Pons (tissue), 1 donor: ENCODE measurements around the gene NCAPD3.
"Not testable (repeated sequence)": the region's sequence is repeated elsewhere in the genome, so short reads cannot be mapped to it uniquely, and the experiment has no call there.

Source experiments
- DNase-seq: peaks from one replicate; pipeline ENCODE4 v3.0.0-alpha.2; 2016; ENCODE audit warnings: low spot score

The NCAPD3 gene

GRCh38 chr11:134226806-134227325 lies 3.1 kb upstream of the NCAPD3 start:
- DNase-seq = no peak

DNA sequence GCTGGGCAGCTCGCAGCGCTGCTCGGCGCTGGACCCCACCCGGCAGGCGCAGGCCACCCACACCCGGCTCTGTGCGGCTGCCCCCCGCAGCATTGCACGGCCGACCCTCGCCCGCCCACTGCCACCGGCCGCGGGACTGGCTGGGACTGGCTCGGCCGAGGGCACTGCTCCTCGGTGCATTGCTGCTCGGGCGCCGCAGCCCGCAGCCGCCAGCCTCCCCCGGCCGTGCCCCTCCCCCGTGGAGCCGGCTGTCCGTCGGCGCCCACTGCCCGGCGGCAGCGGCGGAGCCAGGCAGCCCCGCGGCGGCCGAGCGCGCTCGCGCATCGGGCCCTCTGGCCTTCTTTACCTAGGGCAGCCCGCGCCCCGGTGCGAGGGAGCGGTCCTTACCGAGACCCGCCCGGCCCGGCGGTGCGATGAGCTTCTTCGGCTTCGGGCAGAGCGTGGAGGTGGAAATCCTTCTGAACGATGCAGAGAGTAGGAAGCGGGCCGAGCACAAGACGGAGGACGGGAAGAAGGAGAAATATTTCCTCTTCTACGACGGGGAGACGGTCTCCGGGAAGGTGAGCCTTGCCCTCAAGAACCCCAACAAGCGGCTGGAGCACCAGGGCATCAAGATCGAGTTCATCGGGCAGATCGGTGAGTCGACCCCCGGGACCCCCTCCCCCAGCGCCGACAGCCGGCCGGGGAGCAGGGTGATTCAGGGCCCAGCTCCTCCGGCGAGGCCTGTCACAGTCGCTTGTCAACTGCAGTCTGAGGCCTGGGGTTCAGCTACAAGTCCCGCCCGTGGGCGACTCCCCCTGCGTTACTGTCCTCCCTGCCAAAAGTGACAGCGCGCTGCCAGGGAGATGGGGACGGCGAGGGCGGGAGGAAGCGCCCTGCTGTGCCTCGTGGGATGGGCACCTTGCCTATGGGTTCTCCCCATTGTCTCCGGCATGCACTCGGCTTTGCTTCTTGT lies 1.2 kb upstream of the NCAPD3 start:
- peak; percentile 64 for DNase-seq

GRCh38 chr11:134223121-134223520 lies 646 bp downstream of the NCAPD3 start:
- peak; percentile 21 for DNase-seq

DNA sequence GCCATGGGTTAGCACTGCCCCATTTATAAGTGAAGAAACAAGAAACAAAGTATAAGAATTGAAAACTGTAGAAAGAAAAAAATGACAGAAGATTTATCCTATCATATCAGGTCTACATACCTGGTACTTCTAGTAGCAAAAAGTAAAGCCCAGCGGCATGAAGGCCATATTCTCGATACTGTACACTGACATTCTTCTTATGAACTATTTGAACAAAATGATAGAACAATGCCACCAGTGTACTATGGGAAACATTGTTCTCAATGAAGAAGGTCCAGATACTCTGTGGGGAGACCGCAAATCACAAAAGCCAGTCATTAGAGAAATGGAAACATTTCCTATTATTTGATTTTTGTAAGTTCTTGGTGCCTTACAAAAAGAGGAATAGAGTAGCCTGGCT lies 7.0 kb downstream of the NCAPD3 start:
- peak; percentile 72 for DNase-seq

- no peak for DNase-seq
Measured at GRCh38 chr11:134215836-134216235, 7.9 kb downstream of the NCAPD3 start.

DNA sequence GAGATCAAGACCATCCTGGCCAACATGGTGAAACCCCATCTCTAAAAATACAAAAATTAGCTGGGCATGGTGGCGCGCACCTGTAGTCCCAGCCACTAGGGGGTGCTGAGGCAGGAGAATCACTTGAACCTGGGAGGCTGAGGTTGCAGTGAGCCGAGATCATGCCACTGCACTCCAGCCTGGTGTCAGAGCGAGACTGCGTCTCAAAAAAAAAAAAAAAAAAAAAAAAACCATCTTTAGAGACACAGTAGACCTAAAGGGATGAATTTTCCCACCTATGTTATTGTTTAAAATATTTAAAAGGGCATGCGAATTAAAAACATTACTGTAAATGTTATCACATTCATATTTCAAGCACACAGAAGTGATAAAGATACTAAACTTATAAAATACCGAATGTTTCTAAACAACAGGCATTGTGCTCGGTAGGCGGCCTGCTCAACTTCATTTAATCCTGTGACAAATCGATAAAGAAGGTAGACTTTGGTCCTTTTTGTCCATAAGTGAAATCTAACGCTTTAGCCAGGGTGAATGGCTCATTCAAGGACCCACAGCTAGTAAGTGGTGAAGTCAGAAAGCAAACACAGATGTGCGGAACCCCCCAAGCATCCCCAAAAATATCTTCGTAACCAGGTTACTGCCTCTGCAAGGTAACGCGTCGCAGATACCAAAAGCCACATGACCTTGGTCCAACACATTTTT lies 16.1 kb downstream of the NCAPD3 start:
- DNase-seq = no peak

- DNase-seq = no peak
Measured at GRCh38 chr11:134206185-134206584, 17.6 kb downstream of the NCAPD3 start.

DNA sequence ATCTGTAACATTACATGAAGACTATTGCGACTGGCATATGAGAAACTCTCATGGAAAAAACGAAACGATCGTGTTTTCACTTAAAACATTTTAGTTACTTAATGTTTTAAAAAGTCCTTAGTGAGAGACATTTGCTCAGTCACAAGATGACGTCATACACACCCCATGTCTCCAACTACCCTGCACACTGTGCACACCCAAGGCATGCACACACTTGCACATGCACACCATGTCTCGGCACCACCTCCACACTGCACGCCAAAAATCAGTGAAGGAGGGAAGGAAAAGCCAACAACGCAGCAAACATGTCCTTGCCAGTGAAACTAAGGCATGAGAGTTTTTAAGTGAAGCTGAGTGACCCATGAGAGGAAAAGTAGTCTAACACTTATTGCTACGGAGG lies 18.0 kb downstream of the NCAPD3 start:
- no peak for DNase-seq

DNA sequence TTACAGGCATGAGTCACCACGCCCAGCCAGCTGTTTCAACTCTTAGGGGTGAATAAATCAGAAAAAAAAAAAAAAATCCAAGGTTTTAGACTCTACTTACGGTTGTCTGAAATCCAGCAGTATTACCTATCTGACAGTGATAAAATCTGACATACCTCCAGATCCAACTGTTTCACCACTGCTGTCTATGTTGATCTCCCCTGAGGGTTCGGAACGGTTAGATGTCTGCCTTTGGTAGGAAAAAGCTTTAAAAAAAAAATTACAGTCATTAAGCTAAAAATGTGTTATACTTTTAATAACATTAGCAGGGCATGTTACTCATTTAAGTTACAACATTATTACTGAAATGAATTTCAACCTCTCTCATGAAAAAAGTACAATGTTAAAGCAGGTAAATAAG lies 21.1 kb downstream of the NCAPD3 start:
- DNase-seq = no peak

- no peak for DNase-seq
Measured at GRCh38 chr11:134200688-134201087, 23.1 kb downstream of the NCAPD3 start.

DNA sequence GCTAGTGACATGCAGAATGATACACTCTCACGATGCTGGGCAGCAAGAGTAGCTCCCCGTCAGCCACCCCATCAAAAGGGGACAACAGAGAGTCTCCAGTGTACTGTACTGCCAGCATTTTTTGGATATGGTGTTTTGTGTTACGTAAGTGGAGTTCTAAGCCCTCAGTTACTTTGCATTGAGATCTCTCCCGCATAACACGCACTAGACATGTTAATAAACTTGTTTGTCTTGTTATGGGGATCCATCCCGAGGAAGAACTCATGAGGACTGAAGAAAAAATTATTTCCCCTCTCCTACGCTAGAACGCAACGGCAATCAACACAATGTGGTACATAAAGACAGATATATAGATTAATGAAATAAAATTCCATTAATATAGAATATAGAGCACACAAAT lies 24.2 kb downstream of the NCAPD3 start:
- DNase-seq = no peak

DNA sequence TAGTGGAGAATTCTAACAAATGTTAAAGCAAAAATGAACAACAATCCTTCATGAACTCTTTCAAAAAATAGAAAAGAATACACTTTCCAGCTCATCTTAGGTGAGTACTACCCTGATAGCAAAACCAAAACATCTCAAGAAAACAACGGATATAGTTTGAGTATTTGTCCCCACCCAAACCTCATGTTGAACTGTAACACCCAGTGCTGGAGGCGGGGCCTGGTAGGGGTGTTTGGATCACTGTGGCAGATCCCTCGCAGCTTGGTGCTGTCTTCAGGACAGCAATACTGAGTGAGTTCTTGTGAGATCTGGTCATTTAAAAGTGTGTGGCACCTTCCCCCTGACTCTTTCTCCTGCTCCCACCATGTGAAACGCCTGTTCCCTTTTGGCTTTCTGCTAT lies 27.0 kb downstream of the NCAPD3 start:
- no peak for DNase-seq

DNA sequence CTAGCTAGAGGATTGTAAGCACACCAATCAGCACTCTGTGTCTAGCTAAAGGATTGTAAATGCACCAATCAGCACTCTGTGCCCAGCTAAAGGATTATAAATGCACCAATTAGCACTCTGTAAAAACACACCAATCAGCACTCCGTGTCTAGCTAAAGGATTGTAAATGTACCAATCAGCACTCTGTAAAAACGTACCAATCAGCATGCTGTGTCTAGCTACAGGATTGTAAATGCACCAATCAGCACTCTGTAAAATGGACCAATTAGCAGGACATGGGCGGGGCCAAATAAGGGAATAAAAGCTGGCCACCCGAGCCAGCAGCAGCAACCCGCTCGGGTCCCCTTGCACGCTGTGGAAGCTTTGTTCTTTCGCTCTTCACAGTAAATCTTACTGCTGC lies 35.7 kb downstream of the NCAPD3 start:
- not testable (repeated sequence) for DNase-seq

DNA sequence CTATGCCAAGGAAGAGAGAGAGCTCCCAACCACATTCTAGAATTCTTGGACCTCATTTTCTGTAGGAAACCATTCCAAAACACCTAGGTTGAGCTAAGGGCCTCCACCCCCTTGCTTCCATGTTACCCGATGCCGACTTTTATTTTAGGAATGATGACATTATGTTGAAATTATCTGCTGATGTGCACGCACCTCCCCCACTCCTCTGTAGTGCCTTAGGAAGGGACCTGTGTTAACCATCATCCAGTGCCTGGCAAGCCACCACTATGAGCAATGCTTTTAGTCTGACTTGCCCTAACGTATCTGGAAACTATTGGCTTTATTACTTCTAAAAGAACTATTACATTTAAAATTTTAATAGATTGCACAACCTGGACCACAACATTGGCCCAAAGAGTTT lies 42.1 kb downstream of the NCAPD3 start:
- DNase-seq = no peak

DNA sequence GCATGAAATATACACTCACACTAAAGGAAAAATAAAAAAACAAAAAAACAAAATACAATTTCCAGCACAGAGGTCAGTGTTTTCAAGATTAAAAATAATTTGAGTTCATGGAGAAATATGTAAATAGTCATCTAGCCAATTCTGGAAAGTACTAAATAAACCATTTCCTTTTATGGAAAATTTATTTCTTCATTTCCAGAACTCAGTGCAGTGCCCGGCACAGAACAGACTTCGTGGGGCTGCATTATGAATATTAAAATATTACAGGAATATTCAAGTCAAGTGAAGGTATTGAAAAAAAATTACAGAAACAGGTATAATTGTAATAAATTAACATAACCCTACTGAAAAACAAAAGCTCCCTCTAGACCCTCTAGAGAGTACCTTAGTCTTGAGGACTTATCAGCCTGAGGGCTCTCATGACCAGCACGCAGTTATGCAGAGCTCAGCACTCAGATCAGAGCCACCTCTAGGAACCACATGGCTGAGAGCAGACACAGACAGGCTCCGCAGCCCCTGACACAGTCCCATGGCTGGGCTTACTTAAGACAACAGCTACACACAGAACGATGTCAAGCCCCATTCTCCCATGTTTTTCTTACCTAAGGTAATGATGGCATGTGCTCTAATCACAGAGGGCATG lies 45.6 kb downstream of the NCAPD3 start:
- no peak for DNase-seq

- no peak for DNase-seq
Measured at GRCh38 chr11:134176284-134176683, 47.5 kb downstream of the NCAPD3 start.

DNA sequence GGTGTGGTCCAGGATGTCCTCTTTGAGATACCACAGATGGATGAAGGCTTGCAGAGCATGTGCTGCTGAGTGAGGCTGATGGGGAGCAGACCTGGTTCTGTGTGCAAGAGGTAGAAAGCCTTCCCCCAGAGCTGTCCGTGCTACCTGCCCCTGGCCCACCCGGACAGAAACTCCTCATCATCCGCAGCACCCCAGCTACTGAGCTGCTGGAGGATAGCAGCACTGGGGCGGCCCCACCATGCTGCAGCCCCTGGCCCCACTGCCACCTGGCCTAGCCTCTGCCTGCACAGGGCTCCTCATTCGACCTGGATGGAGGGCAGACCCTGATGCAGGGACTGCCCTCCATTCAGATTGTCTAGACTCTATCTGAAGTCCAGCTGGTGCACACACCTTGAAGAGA lies 50.5 kb downstream of the NCAPD3 start:
- DNase-seq = no peak

DNA sequence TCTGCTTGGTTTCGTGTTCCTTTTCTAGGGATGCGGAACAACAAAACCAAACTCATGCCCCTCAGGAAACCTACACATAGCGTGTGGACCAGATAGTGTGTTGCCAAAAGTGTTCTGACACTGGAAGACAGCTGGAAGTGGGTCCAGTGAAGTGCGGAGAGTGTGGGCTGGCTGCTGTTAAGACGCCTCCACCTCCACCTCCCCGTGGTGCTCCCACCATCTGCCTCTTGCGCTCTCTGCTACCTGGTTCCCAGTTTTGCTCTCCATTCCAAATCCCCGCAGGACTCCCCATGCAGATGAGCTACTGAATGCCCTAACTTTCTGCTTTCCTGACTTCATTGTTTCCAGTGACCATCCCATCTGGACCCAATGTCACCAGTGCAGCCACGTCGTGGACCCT lies 51.8 kb downstream of the NCAPD3 start:
- no peak for DNase-seq

DNA sequence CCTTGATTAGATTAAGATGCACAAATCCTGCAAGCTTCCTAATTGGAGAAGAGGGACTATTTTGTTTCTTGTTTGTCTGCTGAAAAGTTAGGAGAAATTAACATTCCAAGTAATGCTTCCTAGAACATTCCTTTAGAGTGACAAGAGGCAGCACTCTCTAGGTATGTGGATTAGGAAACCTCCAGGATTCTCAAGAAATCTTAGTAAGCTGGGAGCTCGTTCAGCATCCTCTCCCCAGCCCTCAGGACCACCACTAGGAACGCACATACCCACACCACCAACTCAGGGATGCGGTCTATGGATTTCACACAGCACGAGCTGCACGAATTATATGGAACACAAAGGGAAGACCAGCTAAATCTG lies 52.9 kb downstream of the NCAPD3 start:
- no peak for DNase-seq

DNA sequence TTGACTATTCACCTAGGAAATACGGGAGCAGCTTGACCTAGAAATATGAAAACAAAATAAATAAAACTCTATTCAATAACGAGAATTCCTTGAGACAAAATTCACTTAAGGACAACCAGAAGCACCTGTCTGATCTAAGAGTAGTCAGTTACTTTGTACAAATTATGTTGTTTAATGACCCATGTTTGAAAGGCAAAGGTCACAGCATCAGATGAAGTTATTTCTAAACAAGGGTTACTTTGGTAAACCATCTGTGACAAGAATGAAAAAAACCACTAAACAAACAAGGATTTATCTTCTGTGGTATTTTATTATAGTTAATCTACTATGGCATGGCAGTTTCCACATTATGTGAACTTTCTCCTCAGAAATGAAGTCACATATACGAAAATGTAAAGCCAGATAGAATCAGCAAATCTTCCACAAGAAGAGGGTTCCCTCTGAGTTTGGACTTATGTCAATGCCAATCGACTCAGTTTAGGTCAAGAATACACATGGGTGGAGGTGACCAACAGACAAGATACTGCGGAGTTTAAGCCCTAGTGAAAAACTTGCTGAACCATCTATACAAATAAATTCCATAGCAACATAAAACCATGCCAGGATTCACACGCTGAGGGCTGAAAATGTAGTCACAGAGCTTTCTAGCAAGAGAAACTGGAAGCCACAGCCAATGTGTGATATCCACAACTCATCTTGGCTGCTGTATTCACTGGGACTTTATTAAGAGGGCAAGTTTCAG lies 53.4 kb downstream of the NCAPD3 start:
- DNase-seq = no peak

- no peak for DNase-seq
Measured at GRCh38 chr11:134164490-134165370, 59.0 kb downstream of the NCAPD3 start.
